GM21390 (cell line): ENCODE data around the gene PATJ.
"Not testable (repeated sequence)": the region's sequence is repeated elsewhere in the genome, so short reads cannot be mapped to it uniquely, and the experiment has no call there.

Source experiments
- ATAC-seq: cut with Tn5 transposase; IDR thresholded peaks from one replicate; pipeline ENCODE4 v1.9.1; 2021; ENCODE audit not compliant: unreplicated experiment

Gene PATJ

DNA sequence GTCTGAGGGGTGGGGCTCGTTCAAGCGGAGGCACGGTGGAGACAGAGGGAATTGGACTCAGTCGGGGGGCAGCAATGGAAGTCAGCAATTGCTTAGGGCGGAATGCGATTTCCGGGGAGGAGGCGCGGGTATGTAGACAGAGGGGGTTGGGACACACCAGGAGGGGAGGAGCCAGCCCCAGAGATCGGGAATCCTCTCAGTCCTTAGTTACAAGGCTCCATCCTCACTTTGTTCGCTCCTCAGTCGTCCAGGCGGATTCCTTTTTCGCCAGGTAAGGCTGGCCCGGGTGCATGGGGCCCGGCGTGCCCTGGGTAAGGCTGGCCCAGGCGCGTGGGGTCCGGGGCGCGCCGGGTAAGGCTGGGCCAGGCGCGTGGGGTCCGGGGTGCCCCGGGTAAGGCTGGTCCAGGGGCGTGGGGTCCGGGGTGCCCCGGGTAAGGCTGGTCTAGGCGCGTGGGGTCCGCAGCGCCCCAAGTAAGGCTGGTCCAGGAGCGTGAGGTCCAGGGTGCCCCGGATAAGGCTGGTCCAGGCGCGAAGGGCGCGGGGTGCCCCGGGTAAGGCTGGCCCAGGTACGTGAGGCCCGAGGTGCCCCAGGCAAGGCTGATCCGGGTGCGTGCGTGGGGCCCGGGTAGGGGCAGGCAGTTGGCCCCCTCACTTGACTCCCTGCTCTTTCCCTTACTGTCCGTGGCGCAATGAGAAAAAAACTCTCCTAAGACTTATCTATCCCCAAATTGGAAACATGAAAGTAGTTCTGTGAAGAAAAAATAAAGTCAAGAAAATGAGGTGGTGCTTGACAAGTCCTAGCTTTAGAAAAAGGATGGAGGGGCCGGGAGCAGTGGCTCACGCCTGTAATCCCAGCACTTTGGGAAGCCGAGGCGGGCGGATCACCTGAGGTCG, 452.6 kb downstream of the PATJ start, which contains the start of gene L1TD1:
Gene L1TD1 (plus strand): TSS at position 199 of the 894 bp plus-strand sequence. CDS start 11,780 bp downstream, outside the sequence.
- ATAC-seq: no peak

DNA sequence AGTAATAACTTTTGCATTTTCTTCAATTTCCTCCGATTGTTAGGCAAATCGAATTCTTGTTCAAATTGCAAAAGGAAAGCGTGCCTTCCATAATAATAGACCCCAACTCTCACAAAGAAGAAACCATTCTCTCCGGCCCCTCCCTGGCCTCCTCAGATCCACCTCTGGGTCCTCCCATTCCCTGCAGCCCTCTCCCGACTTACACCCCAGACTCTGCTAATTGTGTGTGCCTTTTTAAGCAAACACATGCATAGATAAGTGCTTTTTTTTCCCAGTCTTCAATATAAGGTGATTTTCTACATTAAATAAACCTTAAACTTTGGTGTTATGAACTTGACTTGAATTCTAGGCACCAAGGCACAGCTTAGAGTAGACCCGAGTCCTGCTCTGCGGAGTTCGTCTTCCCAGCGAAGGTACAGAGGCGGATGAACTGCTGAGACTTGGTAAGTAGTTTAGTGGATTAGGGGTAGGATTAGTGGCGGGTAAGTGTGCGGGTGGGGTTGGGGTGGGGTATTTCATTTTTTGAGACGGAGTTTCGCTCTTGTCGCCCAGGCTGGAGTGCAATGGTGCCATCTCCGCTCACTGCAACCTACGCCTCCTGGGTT, 453.9 kb downstream of the PATJ start:
- ATAC-seq: no peak

DNA sequence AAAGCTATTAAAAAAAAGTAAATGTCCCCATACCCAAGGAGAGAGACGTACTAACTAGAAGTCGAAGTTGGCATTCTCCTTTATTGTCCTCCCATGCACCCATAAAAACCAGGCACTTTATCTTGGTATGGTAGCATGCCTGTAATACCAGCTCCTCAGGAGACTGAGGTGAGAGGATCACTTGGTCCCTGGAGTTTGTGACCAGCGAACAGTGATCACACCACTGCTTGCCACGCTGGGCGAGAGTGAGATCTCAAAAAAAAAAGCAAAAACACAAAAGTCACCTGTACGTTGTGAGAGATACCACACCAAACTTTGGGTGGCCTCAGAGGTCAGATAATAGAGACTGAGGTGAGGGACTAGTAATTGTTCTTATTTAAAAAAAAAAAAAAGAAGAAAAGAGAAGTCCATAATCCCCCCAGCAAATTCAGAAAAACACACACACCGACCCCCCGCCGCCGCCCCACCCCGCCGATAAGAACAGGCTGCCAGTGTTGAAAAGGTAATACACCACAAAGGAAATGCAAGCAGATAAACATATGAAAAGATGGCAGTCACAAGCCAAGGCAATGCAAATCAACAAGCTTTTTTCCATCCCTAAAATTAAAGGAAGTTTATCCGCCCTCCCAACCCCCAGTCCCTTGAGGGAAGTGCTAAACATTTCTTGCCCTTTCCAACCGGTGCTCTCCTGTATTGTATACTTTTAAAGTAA, 455.9 kb downstream of the PATJ start:
- no peak for ATAC-seq

DNA sequence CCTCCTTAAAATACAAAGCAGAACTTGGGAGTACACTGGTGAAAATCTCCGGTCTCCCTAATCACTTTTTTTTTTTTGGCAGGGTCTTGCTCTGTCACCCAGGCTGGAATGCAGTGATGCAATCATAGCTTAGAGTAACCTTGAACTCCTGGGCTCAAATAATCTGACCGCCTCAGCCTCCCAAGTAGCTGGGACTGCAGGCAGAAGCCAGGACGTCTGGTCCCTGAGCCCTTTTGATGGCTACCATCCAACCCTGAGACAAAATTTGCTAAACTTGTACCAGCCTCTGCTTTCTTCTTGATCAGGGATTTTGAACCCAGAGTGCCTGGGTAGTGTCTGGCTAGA, 456.5 kb downstream of the PATJ start:
- no peak for ATAC-seq

DNA sequence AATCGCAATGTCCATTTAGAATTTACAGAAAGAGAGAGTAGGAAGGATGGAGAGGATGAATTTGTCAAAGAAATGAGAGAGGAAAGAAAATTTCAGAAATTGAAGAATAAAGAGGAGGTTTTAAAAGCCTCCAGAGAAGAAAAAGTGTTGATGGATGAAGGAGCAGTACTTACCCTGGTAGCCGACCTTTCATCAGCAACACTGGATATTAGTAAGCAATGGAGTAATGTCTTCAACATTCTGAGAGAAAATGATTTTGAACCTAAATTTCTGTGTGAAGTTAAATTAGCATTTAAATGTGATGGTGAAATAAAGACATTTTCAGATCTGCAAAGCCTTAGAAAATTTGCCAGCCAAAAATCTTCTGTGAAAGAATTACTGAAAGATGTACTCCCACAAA, 464.9 kb downstream of the PATJ start:
- no peak for ATAC-seq

DNA sequence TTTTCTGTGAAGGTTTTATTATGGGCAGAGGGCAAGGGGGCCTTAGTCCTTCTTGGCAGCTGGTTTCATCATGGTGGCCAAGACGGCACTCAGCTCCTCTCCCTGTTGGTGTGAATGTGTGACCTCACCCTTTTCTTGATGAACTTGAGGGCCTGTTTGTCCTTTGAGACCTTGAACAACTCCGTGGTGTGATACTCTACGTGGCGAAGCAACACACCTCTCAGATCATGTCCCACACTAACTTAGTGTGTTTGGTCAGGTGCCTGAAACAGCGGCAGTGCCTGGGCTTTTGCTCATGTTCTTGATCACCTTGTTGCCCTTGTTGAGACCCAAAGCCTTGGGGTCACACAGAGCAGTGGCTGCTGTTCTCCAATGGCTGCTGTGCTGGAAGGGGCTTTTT, 465.8 kb downstream of the PATJ start:
- ATAC-seq: no peak

DNA sequence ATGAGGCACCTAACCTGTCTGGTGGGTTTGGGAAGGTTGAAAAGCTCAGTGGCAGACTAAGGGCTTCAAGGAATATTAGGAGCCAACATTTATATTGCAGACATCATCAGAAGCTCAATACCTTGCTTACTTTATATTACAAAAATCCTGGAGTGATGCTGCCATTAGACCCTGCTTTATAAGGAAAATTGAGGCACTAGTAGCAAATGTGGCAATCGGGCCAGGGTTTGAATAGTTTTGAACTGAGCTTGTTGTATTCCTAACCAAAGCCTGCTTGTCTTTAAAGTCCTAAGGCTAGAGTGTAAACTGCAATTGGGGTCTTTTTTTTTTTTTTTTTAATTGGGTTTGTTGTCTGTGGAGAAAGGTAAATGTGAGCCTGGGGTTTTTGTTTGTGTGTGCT, 466.7 kb downstream of the PATJ start:
- ATAC-seq: no peak

DNA sequence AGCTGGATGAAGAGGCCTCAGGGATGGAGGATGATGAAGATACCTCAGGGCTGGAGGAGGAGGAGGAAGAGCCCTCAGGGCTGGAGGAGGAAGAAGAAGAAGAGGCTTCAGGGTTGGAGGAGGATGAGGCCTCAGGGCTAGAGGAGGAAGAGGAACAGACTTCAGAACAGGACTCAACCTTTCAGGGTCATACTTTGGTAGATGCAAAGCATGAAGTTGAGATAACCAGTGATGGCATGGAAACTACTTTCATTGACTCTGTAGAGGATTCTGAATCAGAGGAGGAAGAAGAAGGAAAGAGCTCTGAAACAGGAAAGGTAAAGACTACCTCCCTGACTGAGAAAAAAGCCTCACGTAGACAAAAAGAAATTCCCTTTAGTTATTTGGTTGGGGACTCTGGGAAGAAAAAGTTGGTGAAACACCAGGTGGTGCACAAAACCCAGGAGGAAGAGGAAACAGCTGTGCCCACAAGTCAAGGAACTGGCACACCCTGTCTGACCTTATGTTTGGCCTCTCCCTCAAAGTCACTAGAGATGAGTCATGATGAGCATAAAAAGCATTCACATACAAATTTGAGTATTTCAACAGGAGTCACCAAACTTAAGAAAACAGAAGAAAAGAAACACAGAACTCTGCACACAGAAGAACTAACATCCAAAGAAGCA, 467.8 kb downstream of the PATJ start:
- ATAC-seq: no peak

DNA sequence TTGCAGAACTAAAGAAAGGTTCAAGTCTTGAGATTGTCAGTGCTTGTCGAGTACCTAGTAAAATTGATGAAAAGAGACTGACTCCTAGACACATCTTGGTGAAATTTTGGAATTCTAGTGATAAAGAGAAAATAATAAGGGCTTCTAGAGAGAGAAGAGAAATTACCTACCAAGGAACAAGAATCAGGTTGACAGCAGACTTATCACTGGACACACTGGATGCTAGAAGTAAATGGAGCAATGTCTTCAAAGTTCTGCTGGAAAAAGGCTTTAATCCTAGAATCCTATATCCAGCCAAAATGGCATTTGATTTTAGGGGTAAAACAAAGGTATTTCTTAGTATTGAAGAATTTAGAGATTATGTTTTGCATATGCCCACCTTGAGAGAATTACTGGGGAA, 468.7 kb downstream of the PATJ start:
- ATAC-seq: no peak

DNA sequence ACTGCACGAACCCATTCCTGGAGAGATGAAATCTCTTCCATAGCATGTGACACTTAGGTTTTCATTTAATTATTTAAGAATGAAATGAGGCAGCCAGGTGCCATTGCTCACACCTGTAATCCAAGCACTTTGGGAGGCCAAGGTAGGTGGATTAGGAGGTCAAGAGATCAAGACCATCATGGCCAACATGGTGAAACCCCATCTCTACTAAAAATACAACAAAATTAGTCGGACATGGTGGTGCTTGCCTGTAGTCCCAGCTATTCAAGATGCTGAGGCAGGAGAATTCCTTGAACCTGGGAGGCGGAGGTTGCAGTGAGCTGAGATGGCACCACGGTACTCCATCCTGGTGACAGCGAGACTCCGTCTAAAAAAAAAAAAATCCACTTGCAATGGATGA, 470.1 kb downstream of the PATJ start:
- no peak for ATAC-seq

DNA sequence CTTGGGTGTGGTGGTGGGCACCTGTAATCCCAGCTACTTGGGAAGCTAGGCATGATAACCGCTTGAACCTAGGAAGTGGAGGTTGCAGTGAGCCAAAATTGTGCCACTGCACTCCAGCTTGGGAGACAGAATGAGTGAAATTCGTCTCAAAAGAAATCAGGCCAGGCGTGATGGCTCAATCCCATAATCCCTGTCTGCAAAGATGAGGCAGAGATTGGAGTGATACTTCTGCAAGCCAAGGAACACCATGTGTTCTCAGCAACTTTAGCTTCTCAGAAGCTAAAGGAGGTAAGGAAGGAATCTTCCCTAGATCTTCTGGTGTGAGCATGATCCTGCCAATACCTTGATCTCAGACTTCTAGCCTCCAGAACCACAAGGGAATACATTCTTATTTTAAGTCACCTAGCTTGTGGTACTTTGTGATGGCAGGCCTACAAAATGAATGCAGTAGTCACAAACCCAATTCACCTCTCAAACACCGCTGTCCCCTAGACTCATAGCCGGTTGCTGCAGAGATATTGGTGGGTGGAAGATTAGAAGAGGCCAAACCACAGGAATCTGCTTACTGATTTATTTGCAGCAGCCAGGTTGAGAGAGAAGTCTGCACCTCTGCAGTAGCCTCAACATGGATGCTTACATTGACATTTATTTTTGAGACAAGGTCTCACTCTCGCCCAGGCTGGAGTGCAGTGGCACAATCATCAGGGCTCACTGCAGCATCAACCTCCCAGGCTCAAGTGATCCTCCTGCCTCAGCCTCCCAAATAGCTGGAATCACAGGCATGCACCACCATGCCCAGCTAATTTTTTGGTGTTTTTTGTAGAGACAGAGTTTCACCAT, 471.0 kb downstream of the PATJ start:
- no peak for ATAC-seq

DNA sequence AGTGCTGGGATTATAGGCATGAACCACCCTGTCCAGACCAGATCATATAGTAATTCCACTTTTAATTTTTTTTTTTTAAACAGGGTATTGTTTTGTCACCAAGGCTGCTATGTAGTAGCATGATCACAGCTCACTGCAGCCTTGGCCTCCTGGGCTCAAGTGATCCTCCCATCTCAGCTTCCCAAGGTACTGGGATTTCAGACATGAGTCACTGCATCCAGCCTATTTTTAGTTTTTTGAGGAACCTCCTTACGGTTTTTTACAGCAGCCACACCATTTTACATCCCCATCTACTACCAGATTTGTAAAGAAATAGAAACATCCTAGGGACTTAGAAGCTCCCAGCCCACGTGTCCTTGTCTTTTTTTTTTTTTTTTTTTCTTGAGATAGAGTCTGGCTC, 476.3 kb downstream of the PATJ start:
- no peak for ATAC-seq

DNA sequence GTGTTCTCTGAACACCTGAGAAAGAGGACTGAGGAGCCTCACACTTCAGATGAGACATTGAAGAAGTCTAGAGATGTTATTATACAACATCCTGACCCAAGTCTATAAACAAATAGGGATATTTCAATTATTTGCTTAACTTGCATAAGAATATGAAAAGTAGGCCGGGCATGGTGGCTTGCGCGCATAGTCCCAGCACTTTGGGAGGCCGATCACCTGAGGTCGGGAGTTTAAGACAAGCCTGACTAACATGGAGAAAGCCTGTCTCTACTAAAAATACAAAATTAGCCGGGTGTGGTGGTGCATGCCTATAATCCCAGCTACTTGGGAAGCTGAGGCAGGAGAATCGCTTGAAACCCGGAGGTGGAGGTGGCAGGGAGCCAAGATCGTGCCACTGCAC, 478.2 kb downstream of the PATJ start:
- not testable (repeated sequence) for ATAC-seq

DNA sequence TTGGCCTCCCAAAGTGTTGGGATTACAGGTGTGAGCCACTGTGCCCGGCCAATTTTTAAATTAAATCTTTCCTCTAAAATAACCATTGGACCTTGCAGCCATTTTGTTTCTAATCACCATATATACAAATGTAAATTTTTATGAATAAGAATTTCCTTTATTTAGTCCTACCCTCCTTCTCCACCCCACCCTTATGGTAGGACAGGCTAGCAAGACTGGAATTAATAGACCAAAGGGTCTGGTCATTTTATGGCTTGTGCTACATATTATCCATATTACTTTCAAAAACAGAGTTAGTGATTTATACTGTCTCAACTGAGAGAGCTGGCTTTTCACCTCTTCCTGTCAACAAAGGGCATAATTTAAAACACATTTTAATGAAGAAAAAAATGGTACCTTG, 478.9 kb downstream of the PATJ start:
- no peak for ATAC-seq

DNA sequence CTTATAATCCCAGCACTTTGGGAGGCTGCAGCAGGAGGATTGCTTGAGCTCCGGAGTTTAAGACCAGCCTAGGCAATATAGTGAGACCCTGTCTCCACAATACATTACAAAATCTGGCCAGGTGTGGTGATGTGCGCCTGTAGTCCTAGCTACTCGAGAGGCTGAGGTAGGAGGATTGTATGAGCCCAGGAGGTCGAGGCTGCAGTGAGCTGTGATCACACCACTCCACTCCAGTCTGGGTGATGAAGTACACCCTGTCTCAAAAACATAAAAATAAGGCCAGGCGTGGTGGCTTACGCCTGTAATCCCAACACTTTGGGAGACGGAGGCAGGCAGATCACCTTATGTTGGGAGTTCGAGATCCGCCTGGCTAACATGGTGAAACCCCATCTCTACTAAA, 480.0 kb downstream of the PATJ start:
- ATAC-seq: no peak

DNA sequence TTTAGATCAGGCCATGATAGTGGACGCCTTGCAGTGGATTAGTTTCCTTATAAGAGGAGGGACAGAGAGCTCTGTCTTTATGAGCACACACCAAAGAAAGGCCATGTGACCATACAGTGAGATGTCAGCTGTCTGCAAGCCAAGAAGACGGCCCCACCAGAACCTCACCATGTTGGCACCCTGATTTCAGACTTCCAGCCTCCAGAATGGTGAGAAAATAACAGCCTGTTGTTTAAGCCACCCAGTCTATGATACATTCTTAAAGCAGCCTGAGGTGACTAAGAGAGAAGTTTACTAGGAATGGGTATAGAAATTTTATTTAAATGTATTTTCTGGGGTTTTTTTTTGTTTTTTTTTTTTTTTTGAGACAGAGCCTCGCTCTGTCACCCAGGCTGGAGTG, 481.9 kb downstream of the PATJ start:
- ATAC-seq: no peak

DNA sequence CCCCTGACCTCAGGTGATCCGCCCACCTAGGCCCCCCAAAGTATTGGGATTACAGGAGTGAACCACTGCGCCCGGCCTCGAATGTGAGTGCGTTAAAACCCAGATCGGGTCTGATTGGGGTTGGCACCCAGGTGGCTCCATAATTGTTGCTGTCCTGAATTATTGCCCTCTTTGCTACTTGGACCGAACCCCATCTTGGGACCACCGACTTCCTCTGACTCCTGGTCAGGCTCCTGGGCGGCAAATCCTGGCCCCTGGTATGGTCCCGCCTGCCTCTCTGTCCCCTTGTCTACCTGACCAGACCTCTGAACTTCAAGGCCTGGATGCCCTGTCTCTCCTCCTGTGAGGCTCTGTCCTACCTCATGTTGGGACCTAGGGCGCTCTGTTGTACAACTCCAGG, 485.2 kb downstream of the PATJ start:
- no peak for ATAC-seq
